Stomach (tissue), 19 donors: ENCODE results near the gene PPM1F. TPM values are rescaled to one million over a fixed set of nuclear protein-coding genes. Genes with fewer than 3 reads are reported as not detected.

ENCODE experiments used
- DNase-seq, 2 donors: peaks; one replicate each; pipeline versions ENCODE4 v3.0.0 to v3.0.0-alpha.2; 2013 to 2019
- H3K27ac ChIP-seq, 5 donors: fragments of 200-600 bp in 4 of 5; sonication (generic) in 4 of 5; one replicate each; pipeline ENCODE4 v1.5.1; 2013 to 2019; ENCODE audit warnings: mild to moderate bottlenecking in 1 of 5, moderate library complexity in 1 of 5
- H3K27me3 ChIP-seq, 3 donors: fragments of 200-600 bp; sonication (generic); one replicate each; pipeline ENCODE4 v1.5.1; 2017 to 2019; ENCODE audit warnings: mixed run types in 1 of 3
- H3K36me3 ChIP-seq, 4 donors: fragments of 200-600 bp; sonication (generic); 1 replicate in 3 of 4; 2 replicates in 1 of 4; pipeline ENCODE4 v1.5.1; 2016 to 2019
- H3K4me1 ChIP-seq, 4 donors: fragments of 200-600 bp; sonication (generic); one replicate each; pipeline ENCODE4 v1.5.1; 2016 to 2019
- H3K4me3 ChIP-seq, 4 donors: fragments of 200-600 bp; sonication (generic) in 3 of 4; one replicate each; pipeline ENCODE4 v1.5.1; 2016 to 2019; ENCODE audit warnings: mild to moderate bottlenecking in 1 of 4
- H3K9me3 ChIP-seq, 4 donors: fragments of 200-600 bp; sonication (generic); one replicate each; pipeline ENCODE4 v1.5.1; 2016 to 2019
- CTCF ChIP-seq, 7 experiments: fragments of 450-650 bp in 4 of 7; fragments of 200-600 bp in 3 of 7; sonication (generic) in 3 of 7; IDR thresholded peaks; one replicate each; pipeline ENCODE4 v1.5.1; 2016 to 2019; ENCODE audit warnings: antibody characterized with exemption in 7 of 7, control low read depth in 2 of 7, mild to moderate bottlenecking in 1 of 7
- EP300 ChIP-seq: sonication (generic); formaldehyde crosslinking; IDR thresholded peaks from one replicate; pipeline ENCODE4 v1.6.1; 2017; ENCODE audit warnings: antibody characterized with exemption
- POLR2A ChIP-seq, 4 donors: fragments of 450-650 bp; IDR thresholded peaks; one replicate each; pipeline ENCODE4 v1.6.1; 2016; ENCODE audit warnings: antibody characterized with exemption in 4 of 4, control low read depth in 2 of 4, mild to moderate bottlenecking in 1 of 4, moderate library complexity in 1 of 4
- POLR2AphosphoS5 ChIP-seq, 3 donors: sonication (generic); formaldehyde crosslinking; IDR thresholded peaks; one replicate each; pipeline ENCODE4 v1.6.1; 2016; ENCODE audit warnings: antibody characterized with exemption in 3 of 3
- WGBS, 5 donors: extraction: QIAGEN DNeasy Blood & Tissue Kit in 3 of 5; methylation state at CpG; one replicate each; pipeline versions ENCODE4 v1.1.5 to v1.1.7; 2013 to 2018; 5-methylcytosine and 5-hydroxymethylcytosine counted together
- intact Hi-C: fragments of 100-400 bp; cut with DNase I; formaldehyde crosslinking; loops from one replicate; pipeline ENCODE4 v1.15.1; 2023; ENCODE audit warnings: low total_unique reads
- long read RNA-seq, 10 donors: transcript quantifications; one replicate each; lab custom pipeline, GENCODE V29; 2026
- polyA plus RNA-seq, 3 donors: library from polyadenylated mRNA; stranded (reverse); fragments of 200-250 nt; gene quantifications; one replicate each; pipeline ENCODE4 v1.2.3, GENCODE V29; 2013
- total RNA-seq, 5 donors: library from RNA; depleted of rRNA; stranded (reverse); fragments of >200 nt; gene quantifications; one replicate each; pipeline versions ENCODE4 v1.1.0 to v1.2.3, GENCODE V29; 2014 to 2016
- donor health status: healthy with polysubstance abuse.
- donor health status: Bipolar disorder and iron deficiency.
- donor health status: healthy.

Gene PPM1F
- 100 to 1,000 TPM in 1 of 5 donors, 10 to 100 TPM in 4; 12.6 to 285 (median 22.3) TPM for total RNA-seq
- polyA plus RNA-seq, result 1 to 10 TPM; 6.7 to 9.9 (median 8.1) TPM
- long read RNA-seq, donor 1, full-length matches to known transcripts, result 1 of 1 reads
- long read RNA-seq, donor 1, partial matches to known transcripts, result 0 of 1 reads
- long read RNA-seq, donor 1, other reads (novel, unspliced or antisense), result 0 of 1 reads
- long read RNA-seq, donor 2, full-length matches to known transcripts, result 2 of 2 reads
- long read RNA-seq, donor 2, partial matches to known transcripts, result 0 of 2 reads
- long read RNA-seq, donor 2, other reads (novel, unspliced or antisense), result 0 of 2 reads
- long read RNA-seq, donor 3, full-length matches to known transcripts, result 1 of 1 reads
- long read RNA-seq, donor 3, partial matches to known transcripts, result 0 of 1 reads
- long read RNA-seq, donor 3, other reads (novel, unspliced or antisense), result 0 of 1 reads
- long read RNA-seq, donor 4, result 0 reads
- long read RNA-seq, donor 5, full-length matches to known transcripts, result 1 of 1 reads
- long read RNA-seq, donor 5, partial matches to known transcripts, result 0 of 1 reads
- long read RNA-seq, donor 5, other reads (novel, unspliced or antisense), result 0 of 1 reads
- long read RNA-seq, donor 6, full-length matches to known transcripts, result 8 of 16 reads
- long read RNA-seq, donor 6, partial matches to known transcripts, result 8 of 16 reads
- long read RNA-seq, donor 6, other reads (novel, unspliced or antisense), result 0 of 16 reads
- long read RNA-seq, donor 7, full-length matches to known transcripts, result 1 of 1 reads
- long read RNA-seq, donor 7, partial matches to known transcripts, result 0 of 1 reads
- long read RNA-seq, donor 7, other reads (novel, unspliced or antisense), result 0 of 1 reads
- long read RNA-seq, donor 8, full-length matches to known transcripts, result 3 of 3 reads
- long read RNA-seq, donor 8, partial matches to known transcripts, result 0 of 3 reads
- long read RNA-seq, donor 8, other reads (novel, unspliced or antisense), result 0 of 3 reads
- long read RNA-seq, donor 9, full-length matches to known transcripts, result 1 of 1 reads
- long read RNA-seq, donor 9, partial matches to known transcripts, result 0 of 1 reads
- long read RNA-seq, donor 9, other reads (novel, unspliced or antisense), result 0 of 1 reads
- long read RNA-seq, donor 10, result 0 reads

- peak; percentile 91 to 95 for DNase-seq
- H3K4me1 ChIP-seq, result peaks cover 4 to 46% (median 32%) of the 10 kb centered on the region in 4 donors
- H3K27ac ChIP-seq, result peak within 1 kb of the TSS; percentile 49 to 87 (median 79)
- peak within 1 kb of the TSS; percentile 73 to 87 (median 78) for H3K4me3 ChIP-seq
- peaks cover 0 to 3% (median 2%) of the 10 kb centered on the region in 4 donors for H3K36me3 ChIP-seq
- TF ChIP-seq CTCF (IDR thresholded peaks at IDR 0.05) (peak in 5 of 7 experiments; percentile 37 to 95 (median 84)), POLR2A (IDR thresholded peaks at IDR 0.05) (no peak), EP300 (no peak), POLR2AphosphoS5 (IDR thresholded peaks at IDR 0.05) (peak in 2 of 3 donors; percentile 26 to 45)
- 9 to 21% (median 11%) methylated on average over 24 to 58 of the region's 58 CpGs for WGBS, 5 donors
- H3K27me3 ChIP-seq, result no peaks in the 10 kb centered on the region
- intact Hi-C loops, result no loop called here
- no peaks in the 10 kb centered on the region for H3K9me3 ChIP-seq
Measured at GRCh38 chr22:21952586-21953571, at the start of gene PPM1F. Gene PPM1F (minus strand): TSS chr22:21952848. CDS start chr22:21946048, 6,800 bp downstream.

GRCh38 chr22:22001664-22002525 lies 49.2 kb upstream of the PPM1F start:
- no peaks in the 10 kb centered on the region for H3K36me3 ChIP-seq
- no peak for TF ChIP-seq POLR2AphosphoS5 (IDR thresholded peaks at IDR 0.05)
- TF ChIP-seq EP300, result no peak
- no peak for TF ChIP-seq POLR2A (IDR thresholded peaks at IDR 0.05)
- no peak for TF ChIP-seq CTCF (IDR thresholded peaks at IDR 0.05)
- H3K27ac ChIP-seq, result no peak overlapping the region
- intact Hi-C loops, result no loop called here
- WGBS, 5 donors, result 76 to 85% (median 81%) methylated on average over 2 of the region's 2 CpGs
- no peaks in the 10 kb centered on the region for H3K9me3 ChIP-seq
- DNase-seq, result no peak
- H3K27me3 ChIP-seq, result no peaks in the 10 kb centered on the region
- H3K4me3 ChIP-seq, result no peak overlapping the region
- no peaks in the 10 kb centered on the region for H3K4me1 ChIP-seq

GRCh38 chr22:21998595-21999247 lies 46.1 kb upstream of the PPM1F start:
- DNase-seq, result no peak
- Histone ChIP-seq H3K36me3 (no peaks in the 10 kb centered on the region), H3K27me3 (no peaks in the 10 kb centered on the region), H3K4me1 (no peaks in the 10 kb centered on the region), H3K9me3 (no peaks in the 10 kb centered on the region), H3K27ac (no peak overlapping the region), H3K4me3 (no peak overlapping the region)
- intact Hi-C loops, result no loop called here
- TF ChIP-seq POLR2A (IDR thresholded peaks at IDR 0.05), result no peak
- no peak for TF ChIP-seq POLR2AphosphoS5 (IDR thresholded peaks at IDR 0.05)
- no peak for TF ChIP-seq EP300
- TF ChIP-seq CTCF (IDR thresholded peaks at IDR 0.05), result no peak
- WGBS, 5 donors, result 78 to 88% (median 87%) methylated on average over 7 of the region's 7 CpGs
